Lower leg skin (tissue), 3 donors: ENCODE results near the gene PUS10.

Experiments used
- CTCF ChIP-seq, 3 donors: fragments of 450-650 bp; IDR thresholded peaks; one replicate each; pipeline ENCODE4 v1.5.1; 2016; ENCODE audit warnings: antibody characterized with exemption in 3 of 3, mild to moderate bottlenecking in 3 of 3, moderate library complexity in 2 of 3
- POLR2A ChIP-seq, 2 donors: fragments of 450-650 bp; IDR thresholded peaks; one replicate each; pipeline ENCODE4 v1.6.1; 2016 to 2017; ENCODE audit warnings: antibody characterized with exemption in 2 of 2, mild to moderate bottlenecking in 1 of 2, moderate library complexity in 1 of 2

- TF ChIP-seq CTCF (IDR thresholded peaks at IDR 0.05) (no peak), POLR2A (IDR thresholded peaks at IDR 0.05) (no peak)
Observed at GRCh38 chr2:61005736-61006135, 12.3 kb downstream of the PUS10 start.
